Kidney (tissue), 14 donors: Measurements from ENCODE around the gene BAD. TPM values are rescaled to one million over a fixed set of nuclear protein-coding genes. Genes with fewer than 3 reads are reported as not detected.

Experiments
- DNase-seq, 5 donors: peaks; one replicate each; pipeline ENCODE4 v3.0.0-alpha.2; 2013 to 2020
- FAIRE-seq: peaks from 2 replicates; lab custom pipeline; 2012; peaks lifted over from hg19 to GRCh38; lab: Jason Lieb, UNC
- H3K27ac ChIP-seq, 2 donors: one replicate each; pipeline ENCODE4 v1.7.0; 2013; ENCODE audit warnings: low read depth in 2 of 2, low read length in 2 of 2, inconsistent platforms in 1 of 2
- H3K27me3 ChIP-seq: one replicate; pipeline ENCODE4 v1.7.1; 2013; ENCODE audit warnings: low read length, inconsistent platforms; ENCODE audit not compliant: control insufficient read depth, insufficient read depth
- H3K36me3 ChIP-seq, 3 donors: one replicate each; pipeline versions ENCODE4 v1.7.0 to v1.7.1; 2013; ENCODE audit warnings: low read length in 3 of 3, control low read depth in 1 of 3, inconsistent platforms in 1 of 3; ENCODE audit not compliant: insufficient read depth in 3 of 3, control insufficient read depth in 2 of 3
- H3K4me1 ChIP-seq, 3 donors: one replicate each; pipeline versions ENCODE4 v1.7.0 to v1.7.1; 2013; ENCODE audit warnings: low read length in 3 of 3, inconsistent platforms in 1 of 3, low read depth in 1 of 3; ENCODE audit not compliant: control insufficient read depth in 2 of 3, insufficient read depth in 2 of 3
- H3K4me3 ChIP-seq, 3 donors: one replicate each; pipeline versions ENCODE4 v1.7.0 to v1.8.1; 2013; ENCODE audit warnings: low read length in 3 of 3, control low read depth in 1 of 3, inconsistent platforms in 1 of 3
- H3K9ac ChIP-seq, 3 donors: one replicate each; pipeline versions ENCODE4 v1.7.0 to v1.7.1; 2013; ENCODE audit warnings: low read length in 3 of 3, control low read depth in 1 of 3, inconsistent platforms in 1 of 3
- H3K9me3 ChIP-seq, 3 donors: one replicate each; pipeline versions ENCODE4 v1.7.0 to v1.7.1; 2013; ENCODE audit warnings: low read length in 3 of 3, control low read depth in 1 of 3, inconsistent platforms in 1 of 3; ENCODE audit not compliant: control insufficient read depth in 2 of 3, insufficient read depth in 1 of 3
- intact Hi-C: fragments of 100-400 bp; cut with DNase I; formaldehyde crosslinking; loops from one replicate; pipeline ENCODE4 v1.11.1; 2022
- polyA plus RNA-seq: library from polyadenylated mRNA; stranded (reverse); fragments of 350-450 nt; fragmentation: Illumina TruSeq; extraction: RNeasy Lipid Tissue Mini Kit (QIAGEN cat#74804); gene quantifications from one replicate; pipeline ENCODE4 v1.2.3, GENCODE V29; 2014; ENCODE audit warnings: low read depth, low replicate concordance; ENCODE audit not compliant: insufficient read depth
- total RNA-seq: library from RNA; stranded (reverse); fragmentation: NEBNext Ultra II Directional; extraction: Animal tissue kit (Norgen Biotek cat#: 25700); gene quantifications from one replicate; pipeline ENCODE4 v1.2.1, GENCODE V29; 2021
- TF ChIP-seq, protein P1 (sequence below): IDR thresholded peaks from 3 replicates; pipeline ENCODE4 v1.5.1; 2012; ENCODE audit warnings: mild to moderate bottlenecking, moderate library complexity, borderline replicate concordance; ENCODE audit not compliant: insufficient read depth; ENCODE audit errors: extremely low read depth
- donor health status: control.
- donor health status: control.
- donor health status: control.
- donor health status: control.
- donor health status: control.
- donor health status: DM: yes; HTN: yes; CAD: no.
- donor health status: Normal renal cell carcinoma (clear cell type).

The BAD gene
- total and polyA plus RNA-seq, 2 donors from 2014 or later, result 59.8 to 157 TPM

DNA sequence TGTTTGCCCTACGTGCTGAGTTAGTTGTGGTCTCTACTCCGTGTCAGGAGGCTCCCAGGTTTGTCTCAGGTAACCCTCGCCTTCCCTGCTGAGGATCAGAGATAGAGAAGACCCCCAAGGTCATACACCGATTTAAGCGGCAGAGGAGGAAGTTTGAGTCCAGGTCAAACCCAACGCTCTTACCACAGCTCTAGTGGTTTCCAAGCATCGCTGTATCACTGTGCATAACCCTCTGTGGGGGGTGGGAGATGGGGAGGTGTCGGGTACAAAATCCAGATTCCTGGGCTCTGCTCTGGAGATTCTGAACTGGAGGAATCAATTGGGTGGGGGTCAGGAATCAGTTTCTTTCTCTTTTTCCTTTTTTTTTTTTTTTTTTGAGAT, 53.5 kb downstream of the BAD start:
- no peaks in the 10 kb centered on the region for H3K9me3 ChIP-seq
- DNase-seq (no peak), FAIRE-seq (no peak)
- peak overlapping the region; percentile 51 to 77 (median 73) for H3K4me3 ChIP-seq
- peaks cover 0 to 42% (median 34%) of the 10 kb centered on the region in 3 donors for H3K4me1 ChIP-seq
- TF ChIP-seq, protein P1, sequence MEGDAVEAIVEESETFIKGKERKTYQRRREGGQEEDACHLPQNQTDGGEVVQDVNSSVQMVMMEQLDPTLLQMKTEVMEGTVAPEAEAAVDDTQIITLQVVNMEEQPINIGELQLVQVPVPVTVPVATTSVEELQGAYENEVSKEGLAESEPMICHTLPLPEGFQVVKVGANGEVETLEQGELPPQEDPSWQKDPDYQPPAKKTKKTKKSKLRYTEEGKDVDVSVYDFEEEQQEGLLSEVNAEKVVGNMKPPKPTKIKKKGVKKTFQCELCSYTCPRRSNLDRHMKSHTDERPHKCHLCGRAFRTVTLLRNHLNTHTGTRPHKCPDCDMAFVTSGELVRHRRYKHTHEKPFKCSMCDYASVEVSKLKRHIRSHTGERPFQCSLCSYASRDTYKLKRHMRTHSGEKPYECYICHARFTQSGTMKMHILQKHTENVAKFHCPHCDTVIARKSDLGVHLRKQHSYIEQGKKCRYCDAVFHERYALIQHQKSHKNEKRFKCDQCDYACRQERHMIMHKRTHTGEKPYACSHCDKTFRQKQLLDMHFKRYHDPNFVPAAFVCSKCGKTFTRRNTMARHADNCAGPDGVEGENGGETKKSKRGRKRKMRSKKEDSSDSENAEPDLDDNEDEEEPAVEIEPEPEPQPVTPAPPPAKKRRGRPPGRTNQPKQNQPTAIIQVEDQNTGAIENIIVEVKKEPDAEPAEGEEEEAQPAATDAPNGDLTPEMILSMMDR, result no peak
- no peaks in the 10 kb centered on the region for H3K36me3 ChIP-seq
- H3K27ac ChIP-seq, result peak overlapping the region; percentile 89 to 96
- H3K27me3 ChIP-seq, result no peaks in the 10 kb centered on the region
- peak overlapping the region; percentile 62 to 78 (median 68) for H3K9ac ChIP-seq
- intact Hi-C loops, result no loop called here

DNA sequence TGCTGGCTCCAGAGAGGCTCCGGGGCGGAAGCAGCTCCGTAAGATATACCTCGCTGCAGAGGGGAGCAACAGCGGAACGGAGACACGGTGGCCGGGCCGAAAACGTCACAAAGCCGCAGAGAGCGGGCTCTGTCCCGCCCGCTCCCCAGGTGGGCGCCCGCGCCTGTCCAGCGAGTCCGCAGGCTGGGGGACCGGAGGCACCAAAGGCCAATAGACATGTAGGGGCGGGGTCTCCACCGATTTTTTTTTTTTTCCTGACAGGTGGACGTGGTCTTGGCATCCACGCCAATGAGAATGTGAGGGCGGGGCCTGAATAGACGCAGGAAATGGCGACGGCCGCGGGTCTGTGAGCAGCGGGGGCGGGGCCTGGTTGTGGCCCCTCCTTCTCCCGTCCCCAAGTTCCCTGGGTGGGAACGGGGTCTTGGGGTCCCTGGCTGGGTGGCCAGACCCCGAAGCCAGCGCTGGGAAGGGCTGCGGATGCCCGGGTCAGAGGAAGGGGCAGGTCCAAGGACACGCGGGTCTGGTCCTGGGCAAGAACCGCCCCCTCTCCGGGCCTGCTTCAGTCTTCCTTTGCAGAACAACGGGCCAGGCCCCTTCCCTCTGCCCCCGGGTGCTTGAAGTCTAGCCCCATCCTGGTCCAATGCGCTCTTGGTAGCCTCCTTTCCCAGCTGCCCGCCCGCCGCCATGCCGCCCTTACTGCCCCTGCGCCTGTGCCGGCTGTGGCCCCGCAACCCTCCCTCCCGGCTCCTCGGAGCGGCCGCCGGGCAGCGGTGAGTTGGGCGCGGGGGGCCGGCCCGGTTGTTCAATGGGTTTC, 54.1 kb downstream of the BAD start, which contains the start of gene DNAJC4:
DNAJC4 (plus strand) TSS at position 378 of the 814 bp plus-strand sequence; CDS start at position 685, 307 bp downstream.
- FAIRE-seq, result peak; percentile 44
- H3K27ac ChIP-seq, result peak within 1 kb of the TSS; percentile 89 to 96
- peak within 1 kb of the TSS; percentile 51 to 77 (median 73) for H3K4me3 ChIP-seq
- DNase-seq, result peak; percentile 96 to 99 (median 98)
- H3K36me3 ChIP-seq, result no peaks in the 10 kb centered on the region
- no peaks in the 10 kb centered on the region for H3K27me3 ChIP-seq
- peak within 1 kb of the TSS; percentile 62 to 78 (median 77) for H3K9ac ChIP-seq
- H3K9me3 ChIP-seq, result no peaks in the 10 kb centered on the region
- intact Hi-C loops, result no loop called here
- TF ChIP-seq, protein P1, result no peak
- peaks cover 0 to 39% (median 29%) of the 10 kb centered on the region in 3 donors for H3K4me1 ChIP-seq

DNA sequence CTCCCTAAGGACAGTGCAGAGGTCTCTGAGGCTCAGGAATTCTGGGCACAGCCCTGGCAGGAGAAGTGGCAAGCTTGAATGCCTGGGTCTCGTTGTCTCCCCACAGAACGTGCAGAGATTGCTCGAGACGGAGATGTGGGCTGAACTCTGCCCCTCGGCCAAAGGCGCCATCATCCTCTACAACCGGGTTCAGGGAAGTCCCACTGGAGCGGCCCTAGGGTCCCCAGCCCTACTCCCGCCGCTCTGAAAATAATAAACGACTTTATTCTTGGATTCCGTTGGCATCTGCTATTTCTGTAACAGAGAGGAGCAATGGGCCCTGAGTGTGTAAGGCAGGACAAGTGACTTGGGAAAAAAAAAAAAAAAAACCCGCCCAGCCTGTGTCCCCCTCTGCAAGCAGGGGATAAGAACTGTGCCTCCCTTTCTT, 54.7 kb downstream of the BAD start:
- peaks cover 0 to 44% (median 27%) of the 10 kb centered on the region in 3 donors for H3K4me1 ChIP-seq
- intact Hi-C loops, result no loop called here
- TF ChIP-seq, protein P1, result no peak
- H3K9ac ChIP-seq, result peak overlapping the region; percentile 2 to 77 (median 60)
- DNase-seq, result no peak
- peak overlapping the region; percentile 89 to 96 for H3K27ac ChIP-seq
- FAIRE-seq, result no peak
- H3K9me3 ChIP-seq, result no peaks in the 10 kb centered on the region
- H3K36me3 ChIP-seq, result no peaks in the 10 kb centered on the region
- H3K4me3 ChIP-seq, result peak overlapping the region; percentile 37 to 73 (median 50)
- no peaks in the 10 kb centered on the region for H3K27me3 ChIP-seq
